Neutrophil (primary cell): ENCODE data around the gene ZNF345.

ENCODE experiments used
- H3K27ac ChIP-seq: fragments of 200-600 bp; sonication (generic); 2 replicates; pipeline ENCODE4 v1.5.1; 2016; ENCODE audit warnings: mild to moderate bottlenecking, moderate library complexity
- H3K27me3 ChIP-seq: fragments of 200-600 bp; sonication (generic); 2 replicates; pipeline ENCODE4 v1.6.0; 2016; ENCODE audit warnings: mild to moderate bottlenecking
- H3K36me3 ChIP-seq: fragments of 200-600 bp; sonication (generic); 2 replicates; pipeline ENCODE4 v1.5.1; 2017
- H3K4me1 ChIP-seq, 2 experiments: fragments of 200-600 bp in 1 of 2; sonication (generic) in 1 of 2; 1 replicate in 1 of 2; 2 replicates in 1 of 2; pipeline versions ENCODE4 v1.5.1 to v1.6.1; 2013 to 2016; ENCODE audit warnings: low read depth in 1 of 2, low read length in 1 of 2, mild to moderate bottlenecking in 1 of 2, moderate library complexity in 1 of 2; ENCODE audit not compliant: control insufficient read depth in 1 of 2, insufficient read depth in 1 of 2
- H3K4me3 ChIP-seq, 2 experiments: fragments of 200-600 bp in 1 of 2; sonication (generic) in 1 of 2; 1 replicate in 1 of 2; 2 replicates in 1 of 2; pipeline ENCODE4 v1.5.1; 2013 to 2016; ENCODE audit warnings: low read depth in 1 of 2, low read length in 1 of 2, mild to moderate bottlenecking in 1 of 2, moderate library complexity in 1 of 2
- H3K9me3 ChIP-seq: fragments of 200-600 bp; sonication (generic); 2 replicates; pipeline ENCODE4 v1.5.1; 2016
- TF ChIP-seq, protein P1 (sequence below): fragments of 200-600 bp; sonication (generic); IDR thresholded peaks from 2 replicates; pipeline ENCODE4 v1.5.1; 2016; ENCODE audit warnings: antibody characterized with exemption

ZNF345 gene

DNA sequence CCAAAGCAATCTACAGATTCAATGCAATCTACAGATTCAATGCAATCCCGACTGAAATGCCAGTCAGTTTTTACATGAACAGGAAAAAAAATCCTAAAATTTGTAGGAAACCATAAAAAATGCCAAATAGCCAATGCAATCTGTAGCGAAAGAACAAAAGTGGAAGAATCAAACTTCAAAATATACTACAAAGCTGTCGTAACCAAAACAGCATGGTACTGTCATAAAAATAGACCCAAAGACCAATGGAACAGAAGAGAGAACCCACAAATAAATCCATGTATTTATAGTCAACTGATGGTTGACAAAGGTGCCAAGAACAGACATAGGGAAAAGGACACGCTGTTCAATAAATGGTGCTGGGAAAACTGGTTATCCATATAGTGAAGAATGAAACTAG is 47.7 kb downstream of the ZNF345 start:
- Histone ChIP-seq H3K27ac (no peak overlapping the region), H3K4me1 (no peaks in the 10 kb centered on the region), H3K4me3 (no peak overlapping the region), H3K9me3 (peaks cover 26% of the 10 kb centered on the region), H3K36me3 (no peaks in the 10 kb centered on the region), H3K27me3 (no peaks in the 10 kb centered on the region)
- TF ChIP-seq, protein P1, sequence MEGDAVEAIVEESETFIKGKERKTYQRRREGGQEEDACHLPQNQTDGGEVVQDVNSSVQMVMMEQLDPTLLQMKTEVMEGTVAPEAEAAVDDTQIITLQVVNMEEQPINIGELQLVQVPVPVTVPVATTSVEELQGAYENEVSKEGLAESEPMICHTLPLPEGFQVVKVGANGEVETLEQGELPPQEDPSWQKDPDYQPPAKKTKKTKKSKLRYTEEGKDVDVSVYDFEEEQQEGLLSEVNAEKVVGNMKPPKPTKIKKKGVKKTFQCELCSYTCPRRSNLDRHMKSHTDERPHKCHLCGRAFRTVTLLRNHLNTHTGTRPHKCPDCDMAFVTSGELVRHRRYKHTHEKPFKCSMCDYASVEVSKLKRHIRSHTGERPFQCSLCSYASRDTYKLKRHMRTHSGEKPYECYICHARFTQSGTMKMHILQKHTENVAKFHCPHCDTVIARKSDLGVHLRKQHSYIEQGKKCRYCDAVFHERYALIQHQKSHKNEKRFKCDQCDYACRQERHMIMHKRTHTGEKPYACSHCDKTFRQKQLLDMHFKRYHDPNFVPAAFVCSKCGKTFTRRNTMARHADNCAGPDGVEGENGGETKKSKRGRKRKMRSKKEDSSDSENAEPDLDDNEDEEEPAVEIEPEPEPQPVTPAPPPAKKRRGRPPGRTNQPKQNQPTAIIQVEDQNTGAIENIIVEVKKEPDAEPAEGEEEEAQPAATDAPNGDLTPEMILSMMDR = no peak

DNA sequence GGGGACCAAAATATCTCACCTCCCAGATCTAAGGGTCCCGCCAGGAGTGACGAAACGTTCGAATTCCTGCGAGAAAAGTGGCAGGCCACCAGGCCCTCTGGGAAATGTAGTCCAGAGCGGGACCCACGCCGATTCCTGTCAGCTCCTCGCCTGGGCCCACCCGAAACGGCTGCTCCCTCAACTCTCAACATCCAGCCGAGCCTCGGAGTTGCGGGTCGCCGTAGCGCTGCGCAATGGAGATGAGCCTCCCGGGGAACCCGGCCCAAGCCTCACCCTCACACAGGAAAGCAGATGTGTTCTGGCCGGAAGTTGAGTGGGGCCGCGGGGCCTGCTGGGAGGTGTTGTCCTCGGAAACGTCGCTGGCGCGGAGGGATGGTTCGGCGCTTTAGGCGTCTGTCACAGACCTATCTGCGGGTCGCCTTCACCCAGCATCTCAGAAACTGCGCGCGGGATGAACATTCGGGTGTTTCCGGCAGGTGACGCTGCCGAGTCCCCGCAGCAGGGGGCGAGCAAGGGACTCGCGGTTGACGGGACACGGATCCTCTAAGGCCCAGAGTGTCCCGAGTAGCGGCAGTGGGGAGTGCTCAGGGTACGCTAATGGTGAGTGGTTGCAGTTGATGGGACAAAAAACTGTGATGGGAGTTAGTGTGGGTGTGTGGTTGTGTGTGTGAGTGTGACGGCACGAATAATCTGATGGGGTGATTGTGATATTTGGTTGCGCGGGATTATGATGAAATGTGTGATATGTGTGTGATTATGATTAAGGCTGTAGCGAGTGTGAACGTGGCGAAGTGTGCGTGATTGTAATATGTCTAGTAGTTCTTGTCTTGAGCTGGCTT is 65.5 kb downstream of the ZNF345 start, which contains the start of the genes ZNF568 and ZNF829:
Gene ZNF568 (plus strand): TSS at position 341 of the 839 bp plus-strand sequence. CDS start 6,439 bp downstream, outside the sequence.
Gene ZNF829 (minus strand): TSS at position 300 of the 839 bp plus-strand sequence. CDS start 1,124 bp downstream, outside the sequence.
- Histone ChIP-seq H3K4me3 (peak within 1 kb of the TSS; percentile 71 to 76), H3K4me1 (peaks cover 8 to 9% of the 10 kb centered on the region in 2 experiments), H3K36me3 (no peaks in the 10 kb centered on the region), H3K27ac (peak within 1 kb of the TSS; percentile 27), H3K9me3 (peaks cover 8% of the 10 kb centered on the region), H3K27me3 (no peaks in the 10 kb centered on the region)
- TF ChIP-seq, protein P1 = no peak

DNA sequence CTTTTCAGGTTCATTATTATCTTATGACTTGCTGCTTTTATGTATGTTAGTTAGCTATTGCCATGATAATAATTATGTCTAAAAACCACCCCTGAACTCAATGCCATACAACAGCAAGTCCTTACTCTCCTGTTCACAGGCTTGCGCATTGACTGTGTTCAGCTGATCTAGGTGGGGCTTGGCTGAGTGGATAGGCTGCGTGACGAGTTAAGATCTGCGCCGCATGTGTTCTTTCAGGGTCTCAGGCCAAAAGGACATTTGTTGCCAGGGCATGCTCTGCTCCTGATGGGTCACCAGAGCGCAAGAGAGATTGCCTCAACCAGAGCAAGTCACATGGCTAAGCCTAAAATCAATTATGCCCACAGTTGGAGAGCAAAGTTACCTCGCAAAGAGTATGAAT is 66.3 kb downstream of the ZNF345 start:
- TF ChIP-seq, protein P1 = no peak
- Histone ChIP-seq H3K9me3 (peaks cover 8% of the 10 kb centered on the region), H3K36me3 (no peaks in the 10 kb centered on the region), H3K4me1 (peaks cover 8 to 9% of the 10 kb centered on the region in 2 experiments), H3K4me3 (peak overlapping the region in 1 of 2 experiments; percentile 76), H3K27me3 (no peaks in the 10 kb centered on the region), H3K27ac (no peak overlapping the region)

DNA sequence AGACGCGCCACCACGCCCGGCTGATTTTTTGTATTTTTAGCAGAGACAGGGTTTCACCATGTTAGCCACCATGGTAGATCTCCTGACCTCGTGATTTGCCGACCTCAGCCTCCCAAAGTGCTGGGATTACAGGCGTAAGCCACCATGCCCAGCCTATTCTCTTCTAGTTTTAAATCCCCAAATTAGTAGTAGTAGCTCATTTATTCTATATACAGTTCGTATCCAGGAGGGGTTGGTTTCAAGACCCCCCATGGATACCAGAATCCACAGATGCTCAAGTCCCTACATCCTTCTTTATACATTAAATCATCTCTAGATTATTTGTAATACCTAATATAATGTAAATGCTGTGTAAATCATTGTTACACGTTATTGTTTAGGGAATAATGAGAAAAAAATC is 67.4 kb downstream of the ZNF345 start:
- no peak overlapping the region for H3K27ac ChIP-seq
- H3K4me1 ChIP-seq = peaks cover 8 to 9% of the 10 kb centered on the region in 2 experiments
- no peak overlapping the region for H3K4me3 ChIP-seq
- peaks cover 8% of the 10 kb centered on the region for H3K9me3 ChIP-seq
- TF ChIP-seq, protein P1 = no peak
- no peaks in the 10 kb centered on the region for H3K36me3 ChIP-seq
- no peaks in the 10 kb centered on the region for H3K27me3 ChIP-seq
